Ovary (tissue), 3 donors: Measurements from ENCODE around the gene ZMIZ1.

Experiments
- CTCF ChIP-seq, 3 donors: fragments of 450-650 bp in 2 of 3; fragments of 200-600 bp in 1 of 3; IDR thresholded peaks; one replicate each; pipeline versions ENCODE4 v1.5.1 to v1.8.0; 2016 to 2022; ENCODE audit warnings: antibody characterized with exemption in 3 of 3, mild to moderate bottlenecking in 1 of 3
- EP300 ChIP-seq: sonication (generic); formaldehyde crosslinking; IDR thresholded peaks from one replicate; pipeline ENCODE4 v1.6.1; 2017; ENCODE audit warnings: antibody characterized with exemption
- donor health status: DM: no; HTN: no; CAD: no.

DNA sequence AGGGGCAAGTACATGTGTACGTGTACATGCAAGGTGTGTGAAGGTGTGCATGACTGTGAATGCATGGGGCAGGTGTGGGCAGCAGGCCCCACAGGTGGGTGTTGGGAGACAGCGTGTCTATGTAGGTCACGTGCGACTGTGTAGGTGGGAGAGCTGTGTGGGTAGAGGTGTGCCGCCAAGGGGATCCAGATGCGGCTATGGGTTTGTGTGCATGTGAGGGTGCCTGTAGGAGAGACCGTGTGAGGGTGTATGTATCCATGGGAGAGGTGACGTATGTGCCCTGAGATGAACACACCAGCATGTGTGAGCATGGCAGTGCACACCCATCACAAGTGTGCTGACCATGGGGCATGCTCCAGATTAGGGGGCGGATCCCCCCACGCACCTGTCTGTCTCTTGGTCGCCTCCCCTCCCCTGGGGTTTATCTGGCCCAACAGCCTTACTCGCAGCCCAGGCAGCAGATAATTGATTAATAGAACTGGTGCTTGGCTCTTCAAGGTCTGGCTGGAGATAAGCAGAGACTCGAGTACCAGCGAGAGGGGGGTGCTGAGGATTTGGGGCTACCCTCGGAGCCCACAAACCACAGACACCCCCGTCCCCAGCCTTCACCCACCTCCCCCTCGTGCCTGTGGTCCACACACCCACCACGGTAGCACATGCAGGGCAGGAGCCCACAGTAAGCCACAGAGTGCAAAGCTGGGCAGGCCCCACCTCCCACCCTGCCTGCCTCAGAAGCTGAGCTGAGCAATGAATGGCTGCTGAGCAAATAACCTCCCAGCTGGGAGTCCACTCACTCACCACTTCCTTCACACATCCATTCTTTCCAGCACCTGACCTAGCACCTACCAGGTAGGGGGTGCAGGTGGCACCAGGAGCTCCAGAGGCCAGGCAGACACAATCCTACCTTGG, 41.4 kb upstream of the ZMIZ1 start:
- TF ChIP-seq CTCF (IDR thresholded peaks at IDR 0.05) (no peak), EP300 (no peak)
